RKO (cell line): ENCODE measurements around the gene SH3PXD2A.

ENCODE experiments used
- DNase-seq: peaks from one replicate; pipeline ENCODE4 v3.0.0-alpha.2; 2016; ENCODE audit warnings: low spot score

Gene SH3PXD2A

DNA sequence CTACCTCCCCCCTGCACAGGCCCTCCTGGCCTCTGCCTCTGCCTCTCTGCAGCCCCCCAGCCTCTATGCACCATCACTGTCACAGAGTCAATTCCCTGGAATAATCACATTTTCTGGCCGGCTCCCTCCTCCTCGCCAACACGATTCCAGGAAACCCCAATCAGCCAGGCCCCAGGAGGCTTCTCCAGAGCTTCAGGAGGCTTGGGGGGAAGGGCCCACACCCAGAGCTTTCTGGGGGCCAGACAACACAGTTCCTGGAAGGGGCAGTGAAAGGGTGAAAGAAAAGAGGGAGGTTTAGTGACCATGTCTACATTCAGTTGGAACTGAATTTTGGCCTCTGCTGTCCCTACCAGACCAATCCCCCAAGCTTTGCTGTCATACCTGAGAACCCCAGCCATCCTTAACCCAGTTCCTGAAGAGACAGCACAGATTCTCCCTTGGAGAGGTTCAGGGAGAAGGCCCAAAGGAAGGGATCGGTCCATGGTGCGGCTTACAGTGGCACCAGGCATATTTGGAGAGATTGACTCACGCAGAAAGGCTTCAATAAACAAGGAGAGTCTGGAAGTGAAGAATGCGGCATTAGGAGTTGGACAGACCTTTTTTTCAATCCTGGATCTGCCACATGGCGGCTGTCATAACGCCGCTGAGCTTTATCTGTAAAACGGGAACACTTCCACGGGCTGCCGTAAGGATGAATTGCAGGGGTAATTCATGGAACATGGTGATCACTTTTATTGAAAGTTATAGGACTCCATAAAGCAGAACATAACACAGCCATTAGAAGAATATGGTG, 272.8 kb downstream of the SH3PXD2A start:
- no peak for DNase-seq

DNA sequence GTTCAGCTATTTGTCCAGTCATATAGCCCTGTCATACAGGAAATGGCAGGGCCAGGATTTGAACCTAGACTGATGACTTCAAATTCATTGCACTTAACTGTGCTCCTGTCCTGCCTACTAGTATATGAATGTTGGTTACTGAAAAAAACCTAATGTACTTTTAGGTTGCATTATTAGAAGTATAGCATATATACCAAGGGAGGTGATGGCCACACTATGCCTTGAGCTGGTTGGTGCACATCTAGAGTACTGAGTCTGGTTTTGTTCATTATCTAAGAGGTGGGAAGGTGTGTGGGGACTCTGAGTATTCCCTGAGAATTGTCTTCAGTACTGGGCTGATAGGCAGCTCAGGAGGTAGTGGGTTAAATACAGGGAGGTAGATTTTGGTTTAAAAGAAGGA, 273.9 kb downstream of the SH3PXD2A start:
- no peak for DNase-seq

GRCh38 chr10:103580430-103580829, 274.9 kb downstream of the SH3PXD2A start:
- DNase-seq, result no peak

DNA sequence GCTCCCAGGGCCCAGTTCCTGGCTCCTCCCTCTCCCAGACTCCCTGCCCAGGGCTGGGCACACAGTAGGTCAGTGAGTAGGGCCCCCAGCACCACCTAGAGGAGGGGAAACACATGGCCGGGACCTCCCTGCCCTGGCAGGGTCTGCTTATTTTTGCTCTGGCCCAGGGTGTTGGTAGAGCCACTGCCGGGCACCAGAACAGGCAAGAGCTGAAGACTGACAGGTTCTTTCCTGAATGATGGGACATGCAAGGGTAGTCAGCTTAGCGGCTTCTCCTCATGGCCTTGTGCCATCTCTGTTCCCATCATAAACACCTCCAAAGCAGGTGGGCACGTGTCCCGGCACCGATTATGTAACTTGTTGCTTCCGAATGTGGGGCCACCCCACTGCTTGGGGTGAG, 275.4 kb downstream of the SH3PXD2A start:
- DNase-seq, result no peak

DNA sequence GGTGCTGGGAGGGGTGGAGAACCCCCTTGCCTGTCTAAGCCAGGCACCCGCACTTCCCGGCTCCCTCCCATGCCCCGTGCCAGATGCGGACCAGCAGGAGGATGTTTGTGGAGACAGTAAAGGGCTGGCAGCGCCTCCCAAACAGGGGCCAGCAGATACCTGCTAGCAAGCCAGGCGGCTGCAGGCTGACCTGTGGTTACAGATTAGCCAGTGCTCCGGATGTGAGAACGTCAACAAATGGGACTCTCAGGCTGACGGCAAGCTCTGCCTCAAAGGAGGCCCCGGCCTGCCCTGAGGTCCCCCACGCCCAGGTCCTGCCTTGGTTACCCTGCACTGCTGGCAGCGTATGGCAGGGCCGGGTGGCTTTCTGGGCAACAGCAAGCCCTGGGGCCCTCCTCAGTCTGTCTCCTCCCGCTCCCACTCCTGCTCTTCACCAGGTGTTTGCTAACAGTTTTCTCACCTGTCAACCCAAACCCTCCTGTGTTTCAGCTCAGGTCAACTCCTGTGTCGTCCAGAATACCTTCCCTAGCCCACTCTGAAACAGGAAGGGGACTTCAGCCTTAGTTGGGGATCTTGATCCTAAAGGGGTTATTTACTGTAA, 276.5 kb downstream of the SH3PXD2A start:
- DNase-seq, result no peak

- no peak for DNase-seq
Observed at GRCh38 chr10:103576862-103577261, 278.5 kb downstream of the SH3PXD2A start.

DNA sequence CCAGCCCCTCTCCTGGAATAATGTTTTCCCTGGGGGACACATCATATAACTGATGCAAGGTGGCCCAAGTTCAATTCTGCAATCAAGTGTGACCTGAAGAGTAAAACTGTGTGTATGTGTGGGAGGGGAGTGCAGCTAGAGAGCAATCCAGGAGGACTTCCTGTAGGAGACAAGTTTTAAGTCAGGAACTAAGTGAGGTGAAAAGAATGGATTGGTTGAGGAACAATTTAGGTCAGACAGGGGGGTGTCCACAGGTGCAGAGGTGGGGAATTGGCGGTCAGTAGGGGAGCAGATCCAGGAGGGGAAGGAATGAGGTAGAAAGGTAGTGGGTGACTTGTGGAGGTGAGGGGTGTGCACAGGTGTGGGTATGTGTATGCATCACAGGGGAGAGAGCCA, 279.3 kb downstream of the SH3PXD2A start:
- no peak for DNase-seq

DNA sequence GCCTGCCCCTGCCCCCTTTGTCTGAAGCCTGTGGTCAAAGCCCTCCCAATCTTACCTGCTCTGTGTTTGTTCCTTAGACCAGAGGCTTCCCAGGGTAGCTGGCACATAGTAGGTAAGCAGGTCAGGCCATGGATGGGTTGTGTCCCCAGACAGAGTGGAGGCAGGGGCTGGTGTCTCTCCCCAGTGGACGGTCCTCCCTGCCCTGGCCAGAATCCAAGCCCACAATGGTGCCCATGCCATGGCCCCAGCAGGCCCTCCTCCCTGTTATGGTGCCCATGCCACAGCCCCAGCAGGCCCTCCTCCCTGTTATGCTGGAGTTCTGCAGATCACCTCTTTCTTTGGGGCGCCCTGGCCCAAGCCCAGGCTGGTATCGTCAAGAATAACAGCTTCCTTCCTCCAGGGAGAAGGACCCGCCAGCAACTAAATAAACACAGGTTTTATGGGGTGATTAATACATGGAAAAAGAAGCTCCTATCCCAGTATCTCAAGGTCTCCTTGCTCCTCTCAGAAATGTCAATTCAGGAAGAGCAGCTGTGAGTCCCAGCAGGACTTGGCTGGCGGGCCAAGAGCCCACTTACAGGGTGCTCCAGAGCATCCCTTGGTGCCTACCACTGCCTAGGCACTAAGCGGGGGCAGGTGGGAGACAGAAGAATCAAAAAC, 279.8 kb downstream of the SH3PXD2A start:
- no peak for DNase-seq

DNA sequence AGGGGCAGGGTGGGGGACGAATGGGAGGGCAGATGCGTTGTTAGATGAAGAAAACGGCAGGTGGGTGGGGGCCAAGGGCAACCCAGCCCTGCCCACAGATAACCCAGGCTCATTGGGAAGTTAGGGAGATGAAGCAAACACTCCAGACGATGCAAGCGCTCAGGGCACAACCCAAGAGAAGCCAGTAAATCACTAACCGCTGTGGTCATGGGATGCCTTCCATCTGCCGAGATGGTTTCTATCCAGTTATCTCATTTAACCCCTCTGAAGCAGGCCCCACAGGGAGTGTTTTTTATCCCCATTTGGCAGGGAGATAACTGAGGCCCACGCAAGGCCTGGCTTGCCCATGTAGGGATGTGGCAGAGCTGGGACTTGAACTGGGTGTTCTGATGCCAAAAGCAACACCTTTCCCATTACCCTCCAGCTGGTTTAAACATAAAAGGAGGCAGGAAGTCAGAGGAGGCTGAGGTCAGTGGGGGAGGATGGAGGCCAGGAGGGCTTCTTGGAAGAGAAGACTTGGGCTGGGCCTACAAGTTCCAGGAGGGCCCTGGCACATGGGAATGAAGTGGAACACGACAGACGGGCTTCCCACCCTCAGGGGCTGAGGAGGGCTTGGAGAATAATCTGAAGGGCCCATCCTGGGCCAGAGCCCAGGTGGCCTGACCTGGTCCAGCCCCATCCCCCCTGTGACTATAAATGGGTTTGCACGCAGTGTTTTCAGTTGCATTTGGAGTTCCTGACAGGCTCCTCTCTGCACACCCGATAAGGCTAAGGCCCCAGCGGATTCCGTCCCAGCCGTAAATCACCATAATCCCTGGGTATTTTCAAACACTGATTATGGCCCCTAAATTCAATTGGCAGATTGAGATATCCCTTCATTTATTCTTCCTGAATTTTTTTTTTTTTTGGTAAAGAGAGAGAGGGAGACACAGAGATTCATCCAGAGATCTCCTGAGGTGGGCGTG, 281.0 kb downstream of the SH3PXD2A start:
- DNase-seq, result no peak

DNA sequence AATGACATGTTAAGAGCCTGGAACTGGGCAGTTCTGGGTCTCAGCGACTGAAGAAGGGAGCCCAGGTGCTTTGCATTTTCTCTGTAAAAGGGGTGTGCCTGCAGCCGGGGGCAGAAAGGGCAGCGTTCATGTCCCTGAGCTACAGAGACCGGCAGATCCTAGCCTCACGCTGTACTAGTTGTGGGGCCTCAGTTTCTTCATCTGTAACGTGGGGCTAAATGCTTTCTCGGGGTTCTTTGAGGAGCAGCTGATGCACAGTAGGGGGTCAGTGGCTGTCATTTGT, 282.2 kb downstream of the SH3PXD2A start:
- no peak for DNase-seq

DNA sequence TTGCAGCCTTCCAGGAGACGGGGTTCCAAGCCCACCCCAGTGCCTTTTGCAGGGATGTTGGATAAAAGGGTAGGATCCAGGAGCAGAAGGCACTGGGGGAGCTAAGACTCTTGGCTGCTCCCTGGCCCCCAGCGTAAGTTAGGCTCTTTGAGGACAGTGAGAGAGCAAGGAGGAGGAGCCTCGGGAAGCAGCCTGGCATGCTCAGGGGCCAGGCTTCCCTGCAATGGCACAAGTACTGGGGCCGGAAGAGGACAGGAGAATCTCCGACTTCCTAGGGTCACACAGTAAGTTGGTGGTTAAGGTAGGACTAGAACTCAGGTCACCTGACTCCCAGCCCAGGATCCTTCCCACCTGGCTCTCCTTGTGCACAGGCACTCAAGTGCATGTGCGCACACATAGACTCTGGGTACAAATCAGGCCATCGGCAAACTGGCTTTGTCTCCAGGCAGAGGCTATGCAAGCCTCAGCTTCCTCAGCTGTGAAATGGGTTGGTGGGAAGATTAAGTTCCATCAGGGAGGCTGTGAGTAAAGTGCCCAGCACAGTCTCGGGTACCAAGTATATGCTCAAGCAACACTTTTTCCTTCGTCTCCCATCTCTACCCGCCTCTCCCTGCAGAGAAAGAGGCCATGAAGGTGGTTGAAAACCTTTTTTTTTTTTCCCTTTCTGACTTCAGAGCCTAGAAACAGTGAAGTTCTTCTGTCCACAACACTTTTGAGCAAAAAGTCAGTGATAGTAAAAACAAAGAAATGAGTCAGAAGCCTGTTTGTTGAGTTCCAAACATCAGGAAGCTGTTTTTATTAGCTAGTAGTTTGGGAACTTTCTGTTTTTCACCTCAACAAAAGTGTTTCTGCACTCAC, 282.8 kb downstream of the SH3PXD2A start:
- DNase-seq, result no peak

GRCh38 chr10:103571656-103571975, 283.8 kb downstream of the SH3PXD2A start:
- no peak for DNase-seq

DNA sequence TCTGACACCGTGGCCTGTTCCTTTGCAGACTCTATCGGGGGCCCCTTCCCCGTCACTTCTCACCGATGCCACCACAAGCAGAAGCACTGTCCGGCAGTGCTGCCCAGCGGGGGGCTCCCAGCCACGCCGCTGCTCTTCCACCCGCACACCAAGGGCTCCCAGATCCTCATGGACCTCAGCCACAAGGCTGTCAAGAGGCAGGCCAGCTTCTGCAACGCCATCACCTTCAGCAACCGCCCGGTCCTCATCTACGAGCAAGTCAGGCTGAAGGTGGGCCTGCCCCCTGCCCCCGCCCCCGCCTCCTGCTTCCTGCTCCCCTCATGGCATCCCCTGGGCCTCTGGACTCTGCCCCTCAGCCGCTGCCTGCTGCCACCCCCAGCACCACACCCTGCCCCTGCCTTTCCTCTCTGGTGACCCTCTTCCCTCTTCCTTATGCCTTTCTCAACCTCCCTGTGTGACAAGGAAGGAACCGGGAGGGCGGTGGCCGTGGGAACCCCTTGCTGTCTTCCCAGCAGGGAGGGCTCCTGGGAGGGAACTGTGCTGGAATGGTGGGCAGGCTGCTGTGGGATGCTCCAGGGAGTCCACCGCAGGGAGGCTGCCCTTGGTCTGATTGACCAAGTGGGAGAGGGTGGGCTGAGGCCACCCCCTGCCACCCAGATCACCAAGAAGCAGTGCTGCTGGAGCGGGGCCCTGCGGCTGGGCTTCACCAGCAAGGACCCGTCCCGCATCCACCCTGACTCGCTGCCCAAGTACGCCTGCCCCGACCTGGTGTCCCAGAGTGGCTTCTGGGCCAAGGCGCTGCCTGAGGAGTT, 284.3 kb downstream of the SH3PXD2A start:
- DNase-seq, result no peak

DNA sequence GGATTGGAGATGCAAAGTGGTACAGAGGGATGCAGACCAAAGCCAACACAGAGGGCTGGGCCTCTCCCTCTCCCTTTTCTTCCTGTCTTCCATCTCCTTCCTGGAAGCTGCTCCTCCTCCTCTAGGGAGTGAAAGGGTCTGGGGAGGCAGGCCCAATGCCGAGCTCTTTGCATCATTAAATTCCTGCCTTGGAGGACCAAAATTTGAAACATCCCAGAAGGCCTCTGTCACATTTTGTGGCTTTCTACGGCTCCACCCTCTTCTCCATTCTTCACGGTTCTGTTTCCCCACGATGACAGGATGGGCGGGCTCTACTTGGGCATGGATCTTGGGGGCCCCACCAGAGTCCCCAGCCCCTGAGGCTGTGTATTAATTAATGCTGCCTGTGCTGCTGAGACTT, 285.5 kb downstream of the SH3PXD2A start:
- DNase-seq, result no peak

GRCh38 chr10:103568505-103568904, 286.9 kb downstream of the SH3PXD2A start:
- DNase-seq, result no peak

- DNase-seq, result no peak
Observed at GRCh38 chr10:103566536-103566935, 288.8 kb downstream of the SH3PXD2A start.

DNA sequence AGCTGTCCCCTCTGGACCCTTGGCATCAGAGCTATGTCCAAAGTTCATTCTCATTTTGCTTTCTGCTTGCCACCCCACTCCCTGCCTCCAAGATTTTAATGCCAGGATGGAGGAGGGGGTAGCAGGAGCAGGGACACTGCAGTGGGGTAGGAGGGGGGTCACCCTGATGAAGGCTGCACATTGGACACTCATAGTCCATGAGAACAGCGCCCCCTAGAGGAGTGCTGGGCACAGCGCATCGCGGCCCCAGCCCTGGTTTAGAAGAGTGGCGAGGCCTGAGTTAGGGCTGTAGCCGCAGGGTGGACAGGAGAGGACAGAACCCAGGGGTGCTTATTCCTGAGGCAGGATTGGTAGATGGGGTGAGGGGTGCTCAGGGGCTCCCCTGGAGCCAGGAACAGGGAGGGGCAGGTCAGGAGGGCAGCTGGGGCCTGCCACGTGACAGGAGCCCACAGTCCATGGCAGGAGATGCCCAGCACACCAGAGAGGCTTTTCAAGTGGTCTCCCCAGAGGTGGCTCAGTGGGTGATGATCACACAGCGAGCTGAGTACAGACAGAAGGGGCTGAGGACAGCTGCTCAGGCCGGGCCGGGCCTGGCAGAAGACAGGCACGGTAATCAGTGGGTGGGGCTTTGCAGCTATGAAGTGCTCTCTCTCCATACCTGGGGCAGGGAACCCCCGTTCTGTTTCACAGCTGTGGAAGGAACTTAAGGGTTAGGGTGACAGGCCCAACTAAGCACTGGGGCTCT, 290.4 kb downstream of the SH3PXD2A start:
- DNase-seq, result no peak

DNA sequence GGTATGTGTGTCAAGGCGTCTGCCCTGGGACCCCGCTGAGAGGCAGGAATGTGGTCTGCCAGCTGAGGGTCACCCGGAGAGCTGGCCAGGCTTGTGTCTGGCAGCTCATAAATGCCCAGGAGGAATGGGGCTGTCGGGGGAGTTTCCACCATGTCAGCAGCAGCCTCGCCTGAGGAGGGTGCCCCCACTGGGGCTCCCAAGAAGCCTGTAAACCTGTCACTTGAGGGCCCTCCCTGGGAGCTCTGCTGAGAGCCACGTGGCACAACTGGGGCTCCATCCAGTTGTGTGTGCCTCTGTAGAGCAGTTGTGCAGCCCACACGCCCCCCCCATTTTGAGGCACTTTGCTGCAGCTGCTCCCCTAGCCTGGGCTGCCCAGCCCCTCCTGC, 291.3 kb downstream of the SH3PXD2A start:
- DNase-seq, result no peak

GRCh38 chr10:103563231-103564115, 291.9 kb downstream of the SH3PXD2A start:
- no peak for DNase-seq
